Endothelial cell of hepatic sinusoid (primary cell): ENCODE data around the gene CENPA.

Experiments used
- in situ Hi-C: cut with HindIII; loops from 2 replicates; pipeline ENCODE4 v1.10.0; 2017; ENCODE audit warnings: low sequenced_read_pairs

The CENPA gene

GRCh38 chr2:26822877-26823276, 37.0 kb downstream of the CENPA start:
- in situ Hi-C loops: no loop called here

- in situ Hi-C loops: no loop called here
Measured at GRCh38 chr2:26838121-26838906, 52.5 kb downstream of the CENPA start.

GRCh38 chr2:26840937-26841610, 55.2 kb downstream of the CENPA start:
- in situ Hi-C loops: no loop called here

GRCh38 chr2:26843041-26843440, 57.2 kb downstream of the CENPA start:
- in situ Hi-C loops: no loop called here
